ENCODE data around the gene RIC8A. TPM values are rescaled to one million over a fixed set of nuclear protein-coding genes. Genes with fewer than 3 reads are reported as not detected.
A peak's percentile ranks its signal among the peaks of the same experiment; 100 is the strongest.

The RIC8A gene
- total and polyA plus RNA-seq, 2 of the 13 experiments (the other 11 are each of a cell fraction or from before 2014, with no cell fraction given) = 62.1 to 63.8 TPM

DNA sequence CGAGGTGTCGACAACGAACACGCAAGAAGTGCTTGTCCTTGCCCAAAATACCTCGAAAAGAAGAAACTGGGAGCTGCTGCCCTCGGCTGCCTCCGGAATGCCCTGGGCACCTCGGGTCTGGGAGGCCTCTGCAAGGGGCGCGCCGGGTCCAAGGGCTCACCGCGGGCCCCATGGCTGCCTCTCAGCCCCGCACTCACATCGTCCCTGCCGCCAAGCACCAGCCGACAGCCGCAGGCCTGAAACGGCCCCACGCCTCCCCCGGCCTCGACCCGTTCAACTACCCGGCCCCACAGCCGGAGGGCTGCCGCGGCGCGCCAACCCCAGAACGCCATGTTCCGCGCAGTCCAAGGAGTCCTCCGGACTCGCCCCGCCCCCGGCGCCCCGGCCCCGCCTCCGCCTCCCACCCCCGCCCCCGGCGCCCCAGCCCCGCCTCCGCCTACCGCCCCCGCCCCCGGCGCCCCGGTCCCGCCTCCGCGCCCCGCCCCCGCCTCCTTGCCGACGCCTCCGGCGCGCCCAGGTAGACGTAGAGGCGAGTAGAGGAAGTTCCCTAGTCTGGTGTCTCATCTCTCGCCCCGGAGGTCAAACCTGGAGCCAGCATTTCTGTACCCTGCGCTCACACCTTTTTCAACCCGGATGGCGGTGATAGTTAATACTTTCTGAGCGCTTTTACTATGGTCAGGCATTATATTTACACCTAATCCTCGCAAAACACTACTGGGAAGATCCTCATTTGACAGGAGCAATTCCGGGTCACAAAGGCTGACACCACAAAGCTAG lies 28.7 kb downstream of the RIC8A start, which contains the start of gene SIRT3 (continued):
- TF ChIP-seq, protein P1, sequence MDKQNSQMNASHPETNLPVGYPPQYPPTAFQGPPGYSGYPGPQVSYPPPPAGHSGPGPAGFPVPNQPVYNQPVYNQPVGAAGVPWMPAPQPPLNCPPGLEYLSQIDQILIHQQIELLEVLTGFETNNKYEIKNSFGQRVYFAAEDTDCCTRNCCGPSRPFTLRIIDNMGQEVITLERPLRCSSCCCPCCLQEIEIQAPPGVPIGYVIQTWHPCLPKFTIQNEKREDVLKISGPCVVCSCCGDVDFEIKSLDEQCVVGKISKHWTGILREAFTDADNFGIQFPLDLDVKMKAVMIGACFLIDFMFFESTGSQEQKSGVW (CRISPR knock-in tag; IDR thresholded peaks at IDR 0.05; ENCODE audit: borderline replicate concordance) = 0 out of 2 replicates have a peak, but pooled peaks have one; percentile 16
- TF ChIP-seq ARNT2 (CRISPR knock-in tag; IDR thresholded peaks at IDR 0.05; ENCODE audit: low read depth) (no peak), PCBP2 (optimal IDR thresholded peaks at IDR 0.05; ENCODE audit: low read depth, low read length, poor library complexity, severe bottlenecking) (no peak), SAP130 (CRISPR knock-in tag; IDR thresholded peaks at IDR 0.05; ENCODE audit: low read depth) (peak; percentile 21; the same call in 1 of the 2 replicates), KMT2B (CRISPR knock-in tag; IDR thresholded peaks at IDR 0.05) (no peak), SOX13 (IDR thresholded peaks at IDR 0.05) (no peak), SOX13 (CRISPR knock-in tag; conservative IDR thresholded peaks at IDR 0.05 in 1 of 2, IDR thresholded peaks at IDR 0.05 in 1 of 2) (no peak), ZFP36L1 (CRISPR knock-in tag; IDR thresholded peaks at IDR 0.05) (peak; percentile 60; the same call in 1 of the 2 replicates), NKX3-1 (CRISPR knock-in tag; IDR thresholded peaks at IDR 0.05) (peak; percentile 65; the same call in 1 of the 2 replicates), SIN3A (IDR thresholded peaks at IDR 0.05; ENCODE audit: borderline replicate concordance, low read depth, low read length) (peak; percentile 75; the same call in 1 of the 2 replicates), KDM6A (CRISPR knock-in tag; IDR thresholded peaks at IDR 0.05; ENCODE audit: low read depth) (no peak), ZNF460 (CRISPR knock-in tag; IDR thresholded peaks at IDR 0.05; ENCODE audit: borderline replicate concordance) (no peak), GABPA (IDR thresholded peaks at IDR 0.05; ENCODE audit: low read depth, low read length) (peak; percentile 51), GABPA (CRISPR knock-in tag; IDR thresholded peaks at IDR 0.05; ENCODE audit: low read depth) (no peak)
- TF ChIP-seq, protein P2, sequence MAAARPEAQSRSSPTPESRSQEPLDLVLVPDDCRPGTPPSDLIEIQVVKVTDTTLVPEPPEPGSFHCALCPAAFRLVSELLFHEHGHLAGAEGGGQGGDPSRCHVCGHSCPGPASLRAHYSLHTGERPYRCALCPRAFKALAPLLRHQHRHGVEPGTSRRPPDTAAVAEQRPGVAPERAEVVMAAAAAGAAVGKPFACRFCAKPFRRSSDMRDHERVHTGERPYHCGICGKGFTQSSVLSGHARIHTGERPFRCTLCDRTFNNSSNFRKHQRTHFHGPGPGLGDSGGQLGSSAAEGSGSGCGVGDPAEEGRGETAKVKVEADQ (CRISPR knock-in tag; IDR thresholded peaks at IDR 0.05; ENCODE audit: borderline replicate concordance) = 0 out of 2 replicates have a peak, but pooled peaks have one; percentile 14
- TF ChIP-seq, protein P3, sequence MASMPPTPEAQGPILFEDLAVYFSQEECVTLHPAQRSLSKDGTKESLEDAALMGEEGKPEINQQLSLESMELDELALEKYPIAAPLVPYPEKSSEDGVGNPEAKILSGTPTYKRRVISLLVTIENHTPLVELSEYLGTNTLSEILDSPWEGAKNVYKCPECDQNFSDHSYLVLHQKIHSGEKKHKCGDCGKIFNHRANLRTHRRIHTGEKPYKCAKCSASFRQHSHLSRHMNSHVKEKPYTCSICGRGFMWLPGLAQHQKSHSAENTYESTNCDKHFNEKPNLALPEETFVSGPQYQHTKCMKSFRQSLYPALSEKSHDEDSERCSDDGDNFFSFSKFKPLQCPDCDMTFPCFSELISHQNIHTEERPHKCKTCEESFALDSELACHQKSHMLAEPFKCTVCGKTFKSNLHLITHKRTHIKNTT (CRISPR knock-in tag; IDR thresholded peaks at IDR 0.05) = no peak
- TF ChIP-seq, protein P4, sequence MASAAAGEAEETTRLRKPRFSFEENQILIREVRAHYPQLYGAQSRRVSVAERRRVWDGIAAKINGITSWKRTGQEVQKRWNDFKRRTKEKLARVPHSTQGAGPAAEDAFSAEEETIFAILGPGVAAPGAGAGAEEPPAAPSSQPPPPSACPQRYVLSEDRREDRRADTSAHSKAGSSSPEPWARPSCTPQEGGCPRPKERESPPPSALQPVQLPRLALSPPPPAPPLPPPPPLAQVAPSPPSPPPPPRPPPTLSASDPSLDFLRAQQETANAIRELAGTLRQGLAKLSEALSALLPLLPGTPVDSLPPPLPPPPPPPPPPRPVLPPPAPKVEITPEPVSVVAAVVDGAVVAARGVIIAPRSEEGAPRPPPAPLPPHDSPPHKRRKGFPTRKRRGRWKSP (CRISPR knock-in tag; IDR thresholded peaks at IDR 0.05) = no peak
